HepG2 (cell line): ENCODE results near the gene RHO. TPM values are rescaled to one million over a fixed set of nuclear protein-coding genes. Genes with fewer than 3 reads are reported as not detected.

ENCODE experiments used
- ATAC-seq: fragments of 200-7000 bp; cut with Tn5 transposase; 3 replicates; pipeline ENCODE4 v1.9.1; 2020; ENCODE audit warnings: mild to moderate bottlenecking, moderate library complexity
- BruUV-seq: library from RNA; stranded (reverse); fragments of 400-500 nt; replicated peaks from 2 replicates; lab custom pipeline; 2021; lab: Mats Ljungman, UMichigan
- CTCF ChIA-PET: fragments of 300-600 bp; formaldehyde crosslinking; extraction: SDS; loops from one replicate; lab custom pipeline; 2021; ENCODE audit warnings: low total read pairs, inconsistent platforms, low intra/inter-chr PET ratio; lab: Yijun Ruan, JAX
- POLR2A ChIA-PET: fragments of 350-600 bp; sonication (Branson Sonifier 250); formaldehyde crosslinking; loops from one replicate; lab custom pipeline; 2020; ENCODE audit warnings: antibody characterized with exemption, inconsistent platforms; lab: Yijun Ruan, JAX
- DNase-seq: peaks from one replicate; pipeline ENCODE4 v3.0.0-alpha.2; 2015; ENCODE audit warnings: low spot score
- FAIRE-seq: peaks from 3 replicates; lab custom pipeline; 2011; peaks lifted over from hg19 to GRCh38; lab: Jason Lieb, UNC
- H2AFZ ChIP-seq: one replicate; pipeline ENCODE4 v1.6.1; 2011; ENCODE audit warnings: low read length, inconsistent platforms
- H3K27ac ChIP-seq: fragments of 300-600 bp; 3 replicates; pipeline ENCODE4 v1.8.0; 2011; ENCODE audit warnings: mixed run types, mild to moderate bottlenecking, mixed read lengths, low read length, inconsistent platforms; ENCODE audit not compliant: insufficient read depth; ENCODE audit errors: extremely low read length
- H3K27me3 ChIP-seq, 2 experiments: fragments of 200-600 bp in 1 of 2; 2 replicates in 1 of 2; 3 replicates in 1 of 2; pipeline versions ENCODE4 v1.6.0 to v1.8.0; 2011; ENCODE audit warnings: low read length in 2 of 2, mild to moderate bottlenecking in 2 of 2, moderate library complexity in 2 of 2, inconsistent platforms in 1 of 2; ENCODE audit not compliant: insufficient read depth in 2 of 2, control insufficient read depth in 1 of 2
- H3K36me3 ChIP-seq, 2 experiments: fragments of 200-600 bp in 1 of 2; replicated peaks in 1 of 2; 2 replicates in 1 of 2; 3 replicates in 1 of 2; pipeline versions ENCODE4 v1.5.1 to v1.8.0; 2011; ENCODE audit warnings: low read length in 2 of 2, inconsistent platforms in 1 of 2; ENCODE audit not compliant: insufficient read depth in 2 of 2, control insufficient read depth in 1 of 2
- H3K4me1 ChIP-seq: 2 replicates; pipeline ENCODE4 v1.5.1; 2012; ENCODE audit warnings: low read length, inconsistent platforms; ENCODE audit not compliant: insufficient read depth
- H3K4me2 ChIP-seq: 2 replicates; pipeline ENCODE4 v1.6.0; 2011; ENCODE audit warnings: low read depth, low read length, inconsistent platforms
- H3K4me3 ChIP-seq, 3 experiments: fragments of 200-600 bp in 1 of 3; sonication (generic), shearing (Covaris generic) in 1 of 3; replicated peaks in 1 of 3; 2 replicates each; pipeline ENCODE4 v1.5.1; 2011 to 2016; ENCODE audit warnings: low read length in 3 of 3, inconsistent platforms in 2 of 3, low read depth in 2 of 3, mild to moderate bottlenecking in 2 of 3, control low read depth in 1 of 3, mixed read lengths in 1 of 3; ENCODE audit not compliant: insufficient read depth in 1 of 3
- H3K79me2 ChIP-seq: one replicate; pipeline ENCODE4 v1.6.1; 2011; ENCODE audit warnings: low read length, inconsistent platforms; ENCODE audit not compliant: insufficient read depth
- H3K9ac ChIP-seq: 2 replicates; pipeline ENCODE4 v1.6.0; 2011; ENCODE audit warnings: mild to moderate bottlenecking, low read depth, low read length, inconsistent platforms; ENCODE audit not compliant: insufficient read depth
- H3K9me3 ChIP-seq: 2 replicates; pipeline ENCODE4 v1.5.1; 2012; ENCODE audit warnings: mild to moderate bottlenecking, low read length
- H4K20me1 ChIP-seq: 2 replicates; pipeline ENCODE4 v1.6.0; 2011; ENCODE audit warnings: inconsistent platforms, mild to moderate bottlenecking, low read length, moderate library complexity; ENCODE audit not compliant: insufficient read depth
- CHD2 ChIP-seq: IDR thresholded peaks from 2 replicates; pipeline ENCODE4 v1.6.1; 2011; ENCODE audit warnings: low read depth, low read length, improper control_type of control experiment
- HDAC2 ChIP-seq: sonication (generic); formaldehyde crosslinking; IDR thresholded peaks from 2 replicates; pipeline ENCODE4 v1.4.0; 2020; ENCODE audit warnings: missing genetic modification reagents
- HOXA9 ChIP-seq: sonication (generic); formaldehyde crosslinking; IDR thresholded peaks from 2 replicates; pipeline ENCODE4 v1.8.1; 2022; ENCODE audit warnings: missing genetic modification reagents, mild to moderate bottlenecking, moderate library complexity, borderline replicate concordance
- IRF2 ChIP-seq: IDR thresholded peaks from 2 replicates; pipeline ENCODE4 v1.6.1; 2018; ENCODE audit warnings: missing genetic modification reagents, missing compliant biosample characterization
- NCOR1 ChIP-seq: fragments of 200-600 bp; sonication (generic); IDR thresholded peaks from 2 replicates; pipeline ENCODE4 v1.7.0; 2017; ENCODE audit warnings: antibody characterized with exemption, low read length, borderline replicate concordance
- PTBP1 ChIP-seq: fragments of 200-400 bp; formaldehyde crosslinking; IDR thresholded peaks from 2 replicates; pipeline ENCODE4 v1.6.1; 2018; ENCODE audit warnings: low read length, low read depth; ENCODE audit not compliant: poor library complexity, severe bottlenecking
- SP1 ChIP-seq, 2 experiments: fragments of 450-650 bp in 1 of 2; sonication (generic) in 1 of 2; formaldehyde crosslinking in 1 of 2; IDR thresholded peaks; 2 replicates each; pipeline versions ENCODE4 v1.4.0 to v1.6.1; 2016 to 2020; ENCODE audit warnings: missing genetic modification reagents in 1 of 2
- SSRP1 ChIP-seq: IDR thresholded peaks from 2 replicates; pipeline ENCODE4 v1.6.1; 2016; ENCODE audit warnings: control low read depth
- STAT5B ChIP-seq: sonication (generic); formaldehyde crosslinking; IDR thresholded peaks from 2 replicates; pipeline ENCODE4 v1.4.0; 2020; ENCODE audit warnings: missing genetic modification reagents
- ZFP1 ChIP-seq: IDR thresholded peaks from 2 replicates; pipeline ENCODE4 v1.6.1; 2016
- ZFP41 ChIP-seq: sonication (generic); formaldehyde crosslinking; IDR thresholded peaks from 2 replicates; pipeline ENCODE4 v1.4.0; 2020; ENCODE audit warnings: mild to moderate bottlenecking, missing genetic modification reagents, borderline replicate concordance
- ZNF232 ChIP-seq: sonication (generic); formaldehyde crosslinking; IDR thresholded peaks from 2 replicates; pipeline ENCODE4 v1.4.0; 2020; ENCODE audit warnings: missing genetic modification reagents, borderline replicate concordance
- ZNF574 ChIP-seq: sonication (generic); formaldehyde crosslinking; IDR thresholded peaks from 2 replicates; pipeline ENCODE4 v1.4.0; 2020; ENCODE audit warnings: missing genetic modification reagents
- ZNF800 ChIP-seq: sonication (generic); formaldehyde crosslinking; IDR thresholded peaks from 2 replicates; pipeline ENCODE4 v1.4.0; 2020; ENCODE audit warnings: missing genetic modification reagents
- WGBS: methylation state at CpG from one replicate; pipeline ENCODE4 v1.1.6; 2017; ENCODE audit warnings: low lambda C conversion rate; 5-methylcytosine and 5-hydroxymethylcytosine counted together
- in situ Hi-C: cut with HindIII; loops from 2 replicates; pipeline ENCODE4 v1.10.0; 2017; ENCODE audit warnings: low pct_unique_long_range_greater_than_20kb; ENCODE audit not compliant: extremely low pct_ligation_motif_present
- intact Hi-C: fragments of 100-400 bp; cut with micrococcal nuclease; formaldehyde crosslinking; loops from one replicate; pipeline ENCODE4 v1.10.0; 2022; ENCODE audit not compliant: unreplicated experiment
- polyA plus RNA-seq, 8 experiments: library from polyadenylated mRNA; depleted of rRNA in 3 of 8; stranded (reverse) in 7 of 8; unstranded in 1 of 8; fragments of >200 nt; fragmentation: Illumina TruSeq in 4 of 8; extraction: Trizol in 4 of 8; gene quantifications; 2 replicates each; pipeline versions ENCODE4 v1.2.1 to v1.2.3, GENCODE V29; 2011 to 2016; ENCODE audit warnings: low read depth in 4 of 8, missing spikeins in 1 of 8, mixed read lengths in 1 of 8; ENCODE audit not compliant: insufficient read depth in 1 of 8
- total RNA-seq, 5 experiments: library from RNA; depleted of rRNA; stranded (reverse); fragments of >200 nt; fragmentation: Illumina TruSeq; extraction: Trizol; gene quantifications; 2 replicates each; pipeline ENCODE4 v1.2.3, GENCODE V29; 2016; ENCODE audit warnings: low read depth in 1 of 5
- TF ChIP-seq, protein P1 (sequence below): sonication (generic); formaldehyde crosslinking; IDR thresholded peaks from 2 replicates; pipeline ENCODE4 v1.8.0; 2023; ENCODE audit warnings: mild to moderate bottlenecking, missing genetic modification reagents
- TF ChIP-seq, protein P2 (sequence below): sonication (generic); formaldehyde crosslinking; IDR thresholded peaks from 2 replicates; pipeline ENCODE4 v1.8.0; 2022; ENCODE audit warnings: mild to moderate bottlenecking, missing genetic modification reagents, moderate library complexity

Gene RHO
- total and polyA plus RNA-seq, 2 of the 13 experiments (the other 11 are each of a cell fraction or from before 2014, with no cell fraction given): not detected

GRCh38 chr3:129486664-129487035 is 41.8 kb upstream of the RHO start:
- POLR2A ChIA-PET: no interaction called here
- H3K27me3 ChIP-seq: no peaks in the 10 kb centered on the region
- no peak overlapping the region for H3K4me3 ChIP-seq
- in situ Hi-C loops: no loop called here
- H4K20me1 ChIP-seq: no peaks in the 10 kb centered on the region
- no peaks in the 10 kb centered on the region for H3K79me2 ChIP-seq
- no peak for FAIRE-seq
- peaks cover 0 to 9% of the 10 kb centered on the region in 2 experiments; a peak in 2 of 5 replicates for H3K36me3 ChIP-seq
- no peak for TF ChIP-seq ZNF800 (CRISPR knock-in tag)
- no peak for TF ChIP-seq HOXA9
- TF ChIP-seq HDAC2 (CRISPR knock-in tag): no peak
- TF ChIP-seq NCOR1: no peak
- TF ChIP-seq PTBP1: no peak
- no peak for TF ChIP-seq CHD2
- no peak for TF ChIP-seq ZFP41 (CRISPR knock-in tag)
- TF ChIP-seq SP1 (IDR thresholded peaks at IDR 0.05): no peak
- no peak for TF ChIP-seq SP1 (CRISPR knock-in tag; IDR thresholded peaks at IDR 0.05)
- TF ChIP-seq, protein P1, sequence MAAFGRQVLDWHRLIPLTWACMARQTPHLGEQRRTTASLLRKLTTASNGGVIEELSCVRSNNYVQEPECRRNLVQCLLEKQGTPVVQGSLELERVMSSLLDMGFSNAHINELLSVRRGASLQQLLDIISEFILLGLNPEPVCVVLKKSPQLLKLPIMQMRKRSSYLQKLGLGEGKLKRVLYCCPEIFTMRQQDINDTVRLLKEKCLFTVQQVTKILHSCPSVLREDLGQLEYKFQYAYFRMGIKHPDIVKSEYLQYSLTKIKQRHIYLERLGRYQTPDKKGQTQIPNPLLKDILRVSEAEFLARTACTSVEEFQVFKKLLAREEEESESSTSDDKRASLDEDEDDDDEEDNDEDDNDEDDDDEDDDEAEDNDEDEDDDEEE (CRISPR knock-in tag): no peak
- no peak for TF ChIP-seq ZNF574 (CRISPR knock-in tag)
- no peak for TF ChIP-seq SSRP1
- no peak for TF ChIP-seq ZFP1
- TF ChIP-seq STAT5B (CRISPR knock-in tag): no peak
- TF ChIP-seq, protein P2, sequence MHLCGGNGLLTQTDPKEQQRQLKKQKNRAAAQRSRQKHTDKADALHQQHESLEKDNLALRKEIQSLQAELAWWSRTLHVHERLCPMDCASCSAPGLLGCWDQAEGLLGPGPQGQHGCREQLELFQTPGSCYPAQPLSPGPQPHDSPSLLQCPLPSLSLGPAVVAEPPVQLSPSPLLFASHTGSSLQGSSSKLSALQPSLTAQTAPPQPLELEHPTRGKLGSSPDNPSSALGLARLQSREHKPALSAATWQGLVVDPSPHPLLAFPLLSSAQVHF (CRISPR knock-in tag): no peak
- TF ChIP-seq IRF2 (CRISPR knock-in tag): no peak
- no peak for TF ChIP-seq ZNF232 (CRISPR knock-in tag)
- no peak for ATAC-seq
- no peak overlapping the region for H3K4me2 ChIP-seq
- 100% methylated on average over 2 of the region's 2 CpGs for WGBS
- H3K9me3 ChIP-seq: no peaks in the 10 kb centered on the region
- no peak overlapping the region for H2AFZ ChIP-seq
- intact Hi-C loops: no loop called here
- DNase-seq: no peak
- peaks cover 15% of the 10 kb centered on the region for H3K4me1 ChIP-seq
- BruUV-seq: no TSS peak
- CTCF ChIA-PET: no interaction called here
- H3K27ac ChIP-seq: no peak overlapping the region
- no peak overlapping the region for H3K9ac ChIP-seq
